T-helper 17 cell (primary cell): ENCODE measurements around the gene BRINP1. TPM values are rescaled to one million over a fixed set of nuclear protein-coding genes. Genes with fewer than 3 reads are reported as not detected.

Experiments
- ATAC-seq: fragments of 150-1000 bp; cut with Tn5 transposase; 2 replicates; pipeline ENCODE4 v1.10.0; 2021; ENCODE audit warnings: mild to moderate bottlenecking, moderate library complexity
- DNase-seq, 3 donors: peaks; one replicate each; pipeline versions ENCODE4 v3.0.0 to v3.0.0-alpha.2; 2020 to 2021
- H3K9me3 ChIP-seq: one replicate; pipeline ENCODE4 v1.7.0; 2013; ENCODE audit warnings: low read length, mild to moderate bottlenecking; ENCODE audit not compliant: control insufficient read depth, poor library complexity, severe bottlenecking
- H3K27ac Mint-ChIP-seq: one replicate; pipeline ENCODE4 v1.8.0; 2022; ENCODE audit warnings: mild to moderate bottlenecking, moderate library complexity, mixed read lengths
- H3K27me3 Mint-ChIP-seq: one replicate; pipeline ENCODE4 v1.8.0; 2022; ENCODE audit warnings: mixed read lengths
- H3K36me3 Mint-ChIP-seq: one replicate; pipeline ENCODE4 v1.8.0; 2022; ENCODE audit warnings: low read depth, mixed read lengths
- H3K4me1 Mint-ChIP-seq: one replicate; pipeline ENCODE4 v1.8.0; 2022; ENCODE audit warnings: mild to moderate bottlenecking, mixed read lengths
- H3K4me3 Mint-ChIP-seq: one replicate; pipeline ENCODE4 v1.8.0; 2022; ENCODE audit warnings: mild to moderate bottlenecking, moderate library complexity, mixed read lengths
- total RNA-seq, 4 donors: library from RNA in 2 of 4; stranded (reverse) in 2 of 4; gene quantifications; one replicate each; pipeline ENCODE4 v1.2.3 and lab custom pipeline; 2022 to 2026

BRINP1 gene
- total RNA-seq, 2 donors from 2014 or later, result not detected

DNA sequence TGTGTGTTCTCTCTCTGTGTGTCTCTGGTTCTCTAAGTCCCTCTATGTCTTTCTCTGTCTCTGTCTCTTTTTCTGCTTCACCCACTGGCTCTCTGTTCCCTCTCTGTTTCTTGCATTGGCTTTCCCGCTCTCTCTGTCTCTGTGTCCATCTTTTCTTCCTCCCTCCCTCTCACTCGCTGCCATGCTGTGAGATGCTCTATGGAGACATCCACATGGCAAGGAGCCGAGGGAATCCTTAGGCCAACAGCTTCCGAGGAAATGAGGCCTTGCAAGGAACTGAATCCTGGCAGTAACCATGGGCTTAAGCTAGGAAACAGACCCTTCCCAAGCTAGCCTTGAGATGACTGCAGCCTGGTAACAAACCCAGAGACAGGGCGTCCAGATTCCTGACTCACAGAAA lies 117.3 kb downstream of the BRINP1 start:
- no peaks in the 10 kb centered on the region for H3K27me3 Mint-ChIP-seq
- no peak overlapping the region for H3K4me3 Mint-ChIP-seq
- H3K9me3 ChIP-seq, result no peaks in the 10 kb centered on the region
- H3K36me3 Mint-ChIP-seq, result no peaks in the 10 kb centered on the region
- no peak overlapping the region for H3K27ac Mint-ChIP-seq
- DNase-seq (no peak), ATAC-seq (no peak)
- H3K4me1 Mint-ChIP-seq, result no peaks in the 10 kb centered on the region

DNA sequence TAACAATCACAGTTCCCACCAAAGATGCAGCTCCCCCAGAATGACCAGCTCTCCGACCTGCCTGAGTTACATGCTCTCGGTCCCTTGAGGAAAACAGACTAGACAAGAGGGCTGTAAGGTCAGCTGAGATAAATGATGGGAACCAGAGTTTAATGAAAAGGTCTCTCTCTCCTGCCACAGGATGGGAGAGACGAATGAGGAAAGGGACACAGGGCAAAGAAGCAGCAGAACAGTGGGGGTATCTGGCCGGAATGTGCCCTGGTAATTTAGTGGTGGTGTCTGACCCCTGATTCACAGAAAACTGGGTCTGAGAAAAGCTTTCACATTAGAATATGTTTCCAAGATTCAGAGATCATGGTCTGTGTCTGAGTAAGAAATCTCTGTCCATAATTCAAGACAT lies 118.5 kb downstream of the BRINP1 start:
- no peaks in the 10 kb centered on the region for H3K9me3 ChIP-seq
- DNase-seq, result no peak
- Mint-ChIP-seq H3K27me3 (no peaks in the 10 kb centered on the region), H3K4me3 (no peak overlapping the region), H3K4me1 (no peaks in the 10 kb centered on the region), H3K36me3 (no peaks in the 10 kb centered on the region), H3K27ac (no peak overlapping the region)
- no peak for ATAC-seq

DNA sequence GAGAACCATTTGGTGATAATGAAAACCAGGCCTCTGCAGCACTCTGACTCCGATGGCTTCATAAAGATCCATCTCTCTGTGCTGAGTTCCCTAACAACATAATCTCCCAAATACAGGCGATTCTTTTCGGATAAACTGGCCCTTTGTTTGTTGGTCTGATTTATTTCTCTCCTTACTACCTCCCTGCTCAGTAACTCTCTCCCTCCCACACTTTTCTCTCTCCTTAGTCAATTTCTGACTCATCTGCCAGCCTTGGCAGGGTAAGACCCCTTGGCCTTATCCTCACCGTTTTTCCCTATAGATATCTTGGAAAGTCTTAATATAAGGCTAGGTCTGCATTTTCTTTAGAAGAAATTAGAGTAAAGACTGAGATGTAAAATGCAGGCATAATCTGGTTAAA lies 128.7 kb downstream of the BRINP1 start:
- Mint-ChIP-seq H3K27ac (no peak overlapping the region), H3K4me3 (no peak overlapping the region), H3K36me3 (no peaks in the 10 kb centered on the region), H3K4me1 (no peaks in the 10 kb centered on the region), H3K27me3 (no peaks in the 10 kb centered on the region)
- ATAC-seq, result no peak
- no peaks in the 10 kb centered on the region for H3K9me3 ChIP-seq
- no peak for DNase-seq

DNA sequence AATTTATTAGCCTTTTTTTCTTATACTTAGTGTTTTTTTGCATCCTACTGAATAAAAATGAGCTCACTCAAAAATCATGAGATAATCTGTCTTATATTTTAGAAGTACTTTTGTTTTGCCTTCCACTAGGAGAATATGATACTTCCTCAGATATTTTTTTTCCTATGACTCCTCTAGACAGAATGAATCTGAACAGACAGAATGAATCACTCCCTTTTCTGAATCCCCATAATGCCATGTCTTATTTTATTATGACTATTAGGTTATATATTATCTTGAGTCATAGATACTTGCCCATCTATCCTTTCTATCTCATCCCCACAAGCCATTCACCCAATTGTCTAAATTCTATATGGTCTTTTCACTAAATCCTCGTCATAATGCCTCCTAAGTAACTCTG lies 134.6 kb downstream of the BRINP1 start:
- no peaks in the 10 kb centered on the region for H3K9me3 ChIP-seq
- ATAC-seq (no peak), DNase-seq (no peak)
- no peaks in the 10 kb centered on the region for H3K27me3 Mint-ChIP-seq
- no peak overlapping the region for H3K27ac Mint-ChIP-seq
- H3K4me3 Mint-ChIP-seq, result no peak overlapping the region
- no peaks in the 10 kb centered on the region for H3K36me3 Mint-ChIP-seq
- no peaks in the 10 kb centered on the region for H3K4me1 Mint-ChIP-seq

DNA sequence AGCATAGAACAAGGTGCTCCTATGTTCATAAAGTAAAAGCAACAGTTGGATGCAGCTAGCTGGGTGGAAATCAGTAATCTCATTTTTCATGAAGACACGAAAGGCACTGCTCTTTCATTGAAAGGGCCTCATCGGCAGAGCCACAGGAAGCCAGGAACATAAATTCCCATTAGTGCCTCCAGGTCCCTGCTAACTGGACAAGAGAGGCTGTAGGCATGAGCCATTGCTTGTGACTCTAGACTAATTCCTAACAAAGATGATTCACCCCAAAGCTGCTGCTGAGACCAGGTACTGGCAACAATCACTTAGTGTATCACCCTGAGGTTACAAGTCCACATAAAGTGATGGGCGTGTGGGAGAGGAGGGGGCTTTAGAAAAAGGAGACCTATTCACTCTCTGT lies 141.8 kb downstream of the BRINP1 start:
- Mint-ChIP-seq H3K27ac (no peak overlapping the region), H3K27me3 (no peaks in the 10 kb centered on the region), H3K4me3 (no peak overlapping the region), H3K4me1 (no peaks in the 10 kb centered on the region), H3K36me3 (no peaks in the 10 kb centered on the region)
- no peaks in the 10 kb centered on the region for H3K9me3 ChIP-seq
- DNase-seq (no peak), ATAC-seq (no peak)

DNA sequence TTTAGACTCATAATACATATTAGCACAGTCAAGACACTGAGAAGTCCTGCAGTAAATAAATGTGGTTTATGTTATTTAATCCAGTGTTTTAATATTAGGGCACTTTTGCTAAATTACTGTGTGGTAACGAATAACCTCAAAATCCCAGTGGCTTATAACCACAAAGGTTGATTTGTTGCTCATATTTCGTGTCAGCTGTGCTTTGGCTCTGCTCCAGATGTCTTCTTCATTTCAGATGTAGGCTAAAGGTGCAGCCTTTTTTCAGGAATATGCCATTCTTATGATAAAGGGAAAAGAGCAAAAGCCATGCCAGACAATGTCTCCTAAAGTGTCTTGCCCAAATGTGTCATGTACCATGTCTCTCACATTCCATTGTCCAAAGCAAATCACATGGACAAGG lies 144.8 kb downstream of the BRINP1 start:
- DNase-seq, result no peak
- Mint-ChIP-seq H3K27me3 (no peaks in the 10 kb centered on the region), H3K27ac (no peak overlapping the region), H3K4me3 (no peak overlapping the region), H3K36me3 (no peaks in the 10 kb centered on the region), H3K4me1 (no peaks in the 10 kb centered on the region)
- no peak for ATAC-seq
- no peaks in the 10 kb centered on the region for H3K9me3 ChIP-seq

DNA sequence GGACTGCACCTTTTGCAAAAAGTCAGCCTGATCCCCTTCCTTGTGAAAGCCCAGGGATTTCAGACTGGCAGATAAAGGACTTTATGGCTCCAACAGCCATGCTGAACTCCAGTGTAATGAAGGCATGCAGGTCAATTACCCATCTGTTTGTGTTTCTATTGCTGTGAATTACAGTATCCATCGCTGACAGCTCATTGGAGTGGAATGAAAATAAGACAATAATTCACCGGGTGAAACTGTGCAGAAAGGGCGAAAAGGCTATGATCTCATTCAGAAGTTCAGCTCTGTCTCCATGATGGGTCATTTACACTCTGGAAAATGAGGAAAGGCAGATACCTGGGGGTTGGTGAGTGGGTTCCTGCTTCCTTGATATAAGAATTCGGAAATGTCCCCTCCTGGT lies 148.0 kb downstream of the BRINP1 start:
- Mint-ChIP-seq H3K4me3 (no peak overlapping the region), H3K27me3 (no peaks in the 10 kb centered on the region), H3K4me1 (no peaks in the 10 kb centered on the region), H3K27ac (no peak overlapping the region), H3K36me3 (no peaks in the 10 kb centered on the region)
- no peak for DNase-seq
- ATAC-seq, result no peak
- no peaks in the 10 kb centered on the region for H3K9me3 ChIP-seq

DNA sequence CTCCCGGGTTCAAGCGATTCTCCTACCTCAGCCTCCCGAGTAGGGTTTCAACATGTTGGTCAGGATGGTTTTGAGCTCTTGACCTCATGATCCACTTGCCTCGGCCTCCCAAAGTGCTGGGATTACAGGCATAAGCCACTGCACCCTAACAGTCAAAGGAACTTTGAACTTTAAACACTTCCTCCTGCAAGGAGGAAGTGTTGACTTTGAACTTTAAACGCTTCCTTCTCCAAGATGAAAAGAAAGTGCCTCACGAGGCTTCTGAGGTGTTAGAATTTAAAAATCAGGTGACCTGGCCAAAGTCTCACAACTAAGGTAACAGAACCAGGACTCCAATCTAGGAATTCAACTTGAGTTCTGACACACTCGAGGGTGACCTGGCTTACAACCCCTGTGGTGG lies 150.9 kb downstream of the BRINP1 start:
- Mint-ChIP-seq H3K27me3 (no peaks in the 10 kb centered on the region), H3K27ac (no peak overlapping the region), H3K36me3 (no peaks in the 10 kb centered on the region), H3K4me3 (no peak overlapping the region), H3K4me1 (no peaks in the 10 kb centered on the region)
- DNase-seq, result no peak
- ATAC-seq, result no peak
- H3K9me3 ChIP-seq, result no peaks in the 10 kb centered on the region

DNA sequence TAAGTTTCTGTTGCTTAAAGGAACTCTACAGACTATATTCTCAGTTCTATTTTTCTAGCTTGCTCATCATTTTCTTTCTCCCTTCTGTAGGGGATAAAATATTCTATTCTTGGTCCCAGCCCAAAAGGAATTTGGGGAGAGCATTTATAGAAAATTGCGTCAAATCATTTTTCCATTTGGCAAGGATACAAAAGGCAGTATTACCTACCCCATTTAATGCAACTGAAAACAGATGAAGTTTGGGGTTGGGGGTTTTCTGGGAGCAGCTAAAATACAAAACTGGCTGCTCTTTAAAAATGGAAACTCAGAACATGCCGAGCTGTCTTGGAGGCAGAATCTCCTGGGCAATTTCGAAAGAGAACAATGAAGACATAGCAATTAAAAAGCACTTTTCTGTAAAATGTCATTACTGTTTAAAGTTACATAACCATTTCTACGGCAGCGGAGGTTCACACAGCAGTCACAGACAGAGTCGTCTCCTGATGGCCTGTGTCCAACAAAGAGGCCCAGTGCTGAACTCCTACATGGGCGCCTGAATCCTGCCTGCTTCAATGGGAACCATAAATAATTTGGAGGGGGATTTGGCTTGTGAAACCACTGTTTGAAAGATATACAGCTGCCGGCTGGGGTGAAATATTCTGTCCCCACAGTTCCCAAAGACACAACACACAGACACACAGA lies 152.4 kb downstream of the BRINP1 start:
- no peaks in the 10 kb centered on the region for H3K27me3 Mint-ChIP-seq
- no peaks in the 10 kb centered on the region for H3K9me3 ChIP-seq
- no peaks in the 10 kb centered on the region for H3K36me3 Mint-ChIP-seq
- H3K27ac Mint-ChIP-seq, result no peak overlapping the region
- H3K4me3 Mint-ChIP-seq, result no peak overlapping the region
- no peaks in the 10 kb centered on the region for H3K4me1 Mint-ChIP-seq
- DNase-seq (no peak), ATAC-seq (no peak)

DNA sequence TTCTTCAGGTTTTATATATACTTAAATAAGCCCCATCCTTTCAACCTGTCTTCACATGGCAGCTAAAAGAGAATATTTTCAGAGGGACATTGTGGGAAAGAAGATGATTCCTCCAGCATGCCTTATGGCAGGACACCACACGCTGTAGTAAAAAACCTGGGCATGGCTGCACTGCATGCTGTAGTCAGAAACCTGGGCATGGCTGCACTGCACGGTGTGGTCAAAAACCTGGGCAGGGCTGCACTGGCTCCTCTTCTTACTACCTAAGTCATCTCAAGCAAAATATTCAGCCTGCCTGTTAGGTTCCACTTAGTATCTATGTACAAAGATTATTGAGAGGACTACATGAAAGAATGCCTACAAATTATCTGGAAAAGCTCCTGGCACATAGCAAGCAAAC lies 153.6 kb downstream of the BRINP1 start:
- no peaks in the 10 kb centered on the region for H3K9me3 ChIP-seq
- no peak overlapping the region for H3K4me3 Mint-ChIP-seq
- no peaks in the 10 kb centered on the region for H3K27me3 Mint-ChIP-seq
- no peaks in the 10 kb centered on the region for H3K36me3 Mint-ChIP-seq
- H3K27ac Mint-ChIP-seq, result no peak overlapping the region
- no peaks in the 10 kb centered on the region for H3K4me1 Mint-ChIP-seq
- ATAC-seq (no peak), DNase-seq (no peak)

DNA sequence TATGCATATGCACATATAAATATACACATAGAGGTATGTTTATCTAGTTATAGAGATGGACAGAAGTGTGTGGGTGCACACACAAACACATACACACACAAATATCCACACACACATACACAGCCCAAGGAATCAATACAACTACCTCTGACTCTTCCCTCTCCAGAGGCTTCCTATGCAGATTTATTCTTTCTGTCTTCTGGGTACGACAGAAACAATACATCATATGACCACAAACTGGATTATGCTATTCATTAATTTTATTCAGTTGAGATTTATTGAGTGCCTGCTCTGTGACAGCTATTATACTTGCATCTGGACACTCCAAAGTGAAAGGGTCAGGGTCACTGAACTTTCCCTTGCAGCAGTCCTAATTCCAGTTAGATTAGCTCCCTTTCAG lies 155.8 kb downstream of the BRINP1 start:
- Mint-ChIP-seq H3K36me3 (no peaks in the 10 kb centered on the region), H3K4me1 (no peaks in the 10 kb centered on the region), H3K4me3 (no peak overlapping the region)

DNA sequence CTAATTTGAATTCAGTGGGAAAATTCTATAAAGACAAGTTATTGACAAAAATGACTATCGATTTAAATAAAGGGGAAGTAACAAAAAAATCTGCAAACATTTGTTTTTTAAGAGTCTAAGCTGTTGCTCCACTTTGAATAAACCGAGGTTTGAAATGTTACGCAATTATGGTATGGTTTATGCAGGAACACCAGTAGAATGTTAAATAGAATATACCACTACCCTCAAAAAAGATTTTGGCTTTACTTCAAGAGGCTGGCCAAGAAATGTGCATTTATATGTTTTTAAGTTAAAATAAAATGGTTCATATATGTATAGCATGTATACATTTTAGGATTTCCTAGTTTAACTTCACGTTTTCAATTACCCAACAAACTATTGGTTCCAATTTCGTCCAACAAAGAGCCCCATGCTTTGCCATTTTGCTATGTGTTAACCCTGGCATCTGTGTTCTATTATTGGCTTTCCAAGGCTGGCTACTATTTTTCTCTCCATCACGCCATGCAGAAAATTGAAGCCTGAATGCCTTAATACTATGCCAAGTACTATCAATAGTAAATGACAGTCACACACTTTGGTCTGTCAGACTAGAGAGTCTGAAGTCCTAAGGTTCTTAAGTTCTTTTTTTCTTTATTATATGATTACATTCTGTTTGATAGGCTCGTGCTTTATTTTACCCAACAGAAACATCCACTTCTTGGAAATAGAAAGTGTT lies 171.2 kb downstream of the BRINP1 start:
- H3K27me3 Mint-ChIP-seq, result no peaks in the 10 kb centered on the region
- no peak overlapping the region for H3K4me3 Mint-ChIP-seq
- no peak for ATAC-seq

More for the DNA sequence above, 155.8 kb downstream of the BRINP1 start:
- no peak for ATAC-seq
- no peaks in the 10 kb centered on the region for H3K27me3 Mint-ChIP-seq
- no peaks in the 10 kb centered on the region for H3K9me3 ChIP-seq
- H3K27ac Mint-ChIP-seq, result no peak overlapping the region
- no peak for DNase-seq

DNA sequence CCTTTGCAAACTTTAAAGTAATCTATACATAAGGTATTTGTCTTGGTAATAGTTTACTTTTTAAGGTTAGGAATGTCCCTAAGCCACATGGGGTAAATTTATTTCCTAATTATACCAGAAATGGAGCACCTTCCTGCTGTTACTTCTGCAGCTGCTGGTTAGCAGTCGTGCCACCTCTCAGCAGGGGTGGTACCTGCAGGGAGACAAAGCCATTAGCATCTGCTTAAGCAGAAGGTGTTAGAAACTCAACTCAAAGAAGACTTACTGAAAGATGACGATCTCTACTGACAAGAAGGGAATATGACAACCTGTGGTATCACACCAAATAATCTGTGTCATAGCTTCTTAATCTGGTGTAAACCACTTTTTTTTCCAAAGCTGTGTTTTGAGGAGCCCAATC lies 173.7 kb downstream of the BRINP1 start:
- no peaks in the 10 kb centered on the region for H3K9me3 ChIP-seq
- no peak for ATAC-seq
- Mint-ChIP-seq H3K27me3 (no peaks in the 10 kb centered on the region), H3K36me3 (no peaks in the 10 kb centered on the region), H3K4me3 (no peak overlapping the region), H3K4me1 (no peaks in the 10 kb centered on the region), H3K27ac (no peak overlapping the region)
- no peak for DNase-seq

More for the DNA sequence above, 171.2 kb downstream of the BRINP1 start:
- Mint-ChIP-seq H3K36me3 (no peaks in the 10 kb centered on the region), H3K27ac (no peak overlapping the region), H3K4me1 (no peaks in the 10 kb centered on the region)
- no peaks in the 10 kb centered on the region for H3K9me3 ChIP-seq
- no peak for DNase-seq

DNA sequence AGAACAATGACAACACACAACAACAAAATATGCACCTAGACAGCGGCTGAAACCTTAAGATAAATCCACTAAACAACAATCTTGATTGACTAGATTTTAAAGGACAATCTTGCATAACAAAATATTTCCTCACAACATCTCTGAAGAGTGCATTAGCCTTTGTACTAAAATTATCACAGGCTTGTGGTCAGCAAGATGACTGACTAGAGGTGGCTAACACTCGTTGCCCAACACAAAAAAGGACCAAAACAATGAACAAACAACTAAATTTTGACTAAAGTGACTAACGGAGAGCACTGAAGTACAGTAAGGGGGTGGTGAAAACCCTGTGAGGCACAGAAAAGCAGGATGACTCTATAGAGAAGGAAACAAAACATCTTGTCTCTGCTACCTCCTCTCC lies 183.9 kb downstream of the BRINP1 start:
- Mint-ChIP-seq H3K4me3 (no peak overlapping the region), H3K36me3 (peaks cover 2% of the 10 kb centered on the region), H3K4me1 (no peaks in the 10 kb centered on the region), H3K27ac (no peak overlapping the region), H3K27me3 (no peaks in the 10 kb centered on the region)
- ATAC-seq, result no peak
- H3K9me3 ChIP-seq, result no peaks in the 10 kb centered on the region
- DNase-seq, result no peak
